ENCODE measurements around the gene C2orf78. TPM values are rescaled to one million over a fixed set of nuclear protein-coding genes. Genes with fewer than 3 reads are reported as not detected.

C2orf78 gene
- total RNA-seq = not detected in 2 replicates

DNA sequence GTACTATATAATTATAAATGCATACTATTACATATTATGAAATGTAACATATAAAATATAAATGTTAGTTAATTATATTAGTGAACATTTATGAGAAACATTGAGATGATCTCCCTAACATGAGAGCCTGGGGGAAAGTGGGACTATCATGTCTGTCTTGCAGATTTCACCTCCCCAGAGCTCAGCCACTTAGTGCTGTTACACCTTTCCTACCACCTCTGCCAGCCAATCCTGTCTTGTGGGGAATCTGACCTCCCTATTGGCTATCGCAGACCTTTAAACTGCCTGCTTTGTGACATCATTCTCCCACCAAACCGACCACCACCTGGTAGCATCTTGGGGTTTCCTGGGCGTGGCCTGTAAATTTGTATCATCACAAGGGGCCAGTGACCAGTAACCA, at the start of gene C2orf78:
Gene C2orf78, plus strand, starts transcription at position 301 of the 400 bp plus-strand sequence. CDS start 127 bp downstream, outside the sequence.

GRCh38 chr2:73736855-73737779, 46.9 kb upstream of the C2orf78 start, which contains the start of gene TPRKB:
TPRKB (minus strand) TSS chr2:73737345; CDS start chr2:73734569, 2,776 bp downstream.

GRCh38 chr2:73779467-73780236, 4.3 kb upstream of the C2orf78 start, which contains the start of gene DUSP11:
DUSP11 (minus strand) TSS chr2:73780103; CDS start chr2:73779974, 129 bp downstream.

GRCh38 chr2:73828818-73829570, 45.0 kb downstream of the C2orf78 start, which contains the start of gene STAMBP:
STAMBP (plus strand) TSS chr2:73828961; CDS start chr2:73830857, 1,896 bp downstream.

Other genes starting within 250 kb of the C2orf78 start
- not detected in 2 replicates for gene NAT8, start 141.8 kb upstream of the C2orf78 start, total RNA-seq
- 14.8 and 18.6 TPM in 2 replicates for gene TPRKB, start 46.8 kb upstream of the C2orf78 start, total RNA-seq
- gene DUSP11, start 4.1 kb upstream of the C2orf78 start, total RNA-seq = 27.6 and 28.6 TPM in 2 replicates
- gene STAMBP, start 44.8 kb downstream of the C2orf78 start, total RNA-seq = 23.5 and 35.5 TPM in 2 replicates
- gene ACTG2, start 108.8 kb downstream of the C2orf78 start, total RNA-seq = 94.1 and 175 TPM in 2 replicates
- gene DGUOK, start 142.7 kb downstream of the C2orf78 start, total RNA-seq = 40.1 and 54.6 TPM in 2 replicates
- gene TET3, start 200.7 kb downstream of the C2orf78 start, total RNA-seq = 3.6 and 5.9 TPM in 2 replicates